K562 (cell line): ENCODE measurements around the gene SIRPB2. TPM values are rescaled to one million over a fixed set of nuclear protein-coding genes. Genes with fewer than 3 reads are reported as not detected.

Source experiments
- ATAC-seq: fragments of 200-7000 bp; cut with Tn5 transposase; 3 replicates; pipeline ENCODE4 v1.9.1; 2020; ENCODE audit warnings: moderate library complexity
- BruUV-seq: library from RNA; stranded (reverse); fragments of 400-500 nt; replicated peaks from 2 replicates; lab custom pipeline; 2021; lab: Mats Ljungman, UMichigan
- CTCF ChIA-PET: fragments of 300-600 bp; formaldehyde crosslinking; extraction: SDS; loops from one replicate; lab custom pipeline; 2021; ENCODE audit warnings: low intra/inter-chr PET ratio; lab: Yijun Ruan, JAX
- POLR2A ChIA-PET: fragments of 300-600, 350-650 bp; sonication (Branson Sonifier 250); formaldehyde crosslinking; extraction: SDS; loops from one replicate; lab custom pipeline; 2021; ENCODE audit warnings: antibody characterized with exemption, inconsistent platforms; lab: Yijun Ruan, JAX
- DNase-seq, 4 experiments: peaks; one replicate each; pipeline versions ENCODE4 v3.0.0 to v3.0.0-alpha.2; 2011 to 2018; ENCODE audit warnings: low spot score in 3 of 4, mixed read lengths in 3 of 4; ENCODE audit errors: extremely low read depth in 1 of 4
- FAIRE-seq: peaks from 2 replicates; lab custom pipeline; 2011; peaks lifted over from hg19 to GRCh38; lab: Jason Lieb, UNC
- H2AFZ ChIP-seq: 2 replicates; pipeline ENCODE4 v1.6.0; 2011; ENCODE audit warnings: low read depth, low read length, control low read depth, inconsistent platforms
- H3K27ac ChIP-seq: fragments of 200-600 bp; 3 replicates; pipeline ENCODE4 v1.8.0; 2011; ENCODE audit warnings: low read depth, mild to moderate bottlenecking, control low read depth, inconsistent platforms, low read length, moderate library complexity, mixed read lengths; ENCODE audit errors: extremely low read depth
- H3K27me3 ChIP-seq, 2 experiments: fragments of 300-600 bp in 1 of 2; 2 replicates in 1 of 2; 3 replicates in 1 of 2; pipeline versions ENCODE4 v1.6.0 to v1.8.0; 2011; ENCODE audit warnings: inconsistent platforms in 2 of 2, low read length in 2 of 2, mild to moderate bottlenecking in 1 of 2, mixed read lengths in 1 of 2, moderate library complexity in 1 of 2; ENCODE audit not compliant: control insufficient read depth in 2 of 2, insufficient read depth in 2 of 2
- H3K36me3 ChIP-seq: fragments of 300-600 bp; 3 replicates; pipeline ENCODE4 v1.8.0; 2011; ENCODE audit warnings: mild to moderate bottlenecking, low read length, inconsistent platforms; ENCODE audit not compliant: control insufficient read depth, insufficient read depth
- H3K4me1 ChIP-seq, 2 experiments: fragments of 200-600 bp in 1 of 2; replicated peaks in 1 of 2; 2 replicates in 1 of 2; 3 replicates in 1 of 2; pipeline versions ENCODE4 v1.5.1 to v1.8.0; 2011; ENCODE audit warnings: inconsistent platforms in 2 of 2, low read length in 2 of 2, mild to moderate bottlenecking in 1 of 2, mixed read lengths in 1 of 2, moderate library complexity in 1 of 2; ENCODE audit not compliant: control insufficient read depth in 2 of 2, insufficient read depth in 2 of 2
- H3K4me2 ChIP-seq: 2 replicates; pipeline ENCODE4 v1.6.1; 2011; ENCODE audit warnings: low read length, control low read depth, inconsistent platforms, mixed read lengths; ENCODE audit not compliant: insufficient read depth
- H3K4me3 ChIP-seq: fragments of 200-600 bp; sonication (generic), shearing (Covaris generic); 2 replicates; pipeline ENCODE4 v1.5.1; 2016; ENCODE audit warnings: control low read depth, inconsistent platforms
- H3K79me2 ChIP-seq: fragments of 200-600 bp; 3 replicates; pipeline ENCODE4 v1.8.0; 2011; ENCODE audit warnings: low read length, inconsistent platforms; ENCODE audit not compliant: control insufficient read depth, insufficient read depth
- H3K9ac ChIP-seq, 2 experiments: 2 replicates each; pipeline versions ENCODE4 v1.6.0 to v1.6.1; 2011; ENCODE audit warnings: low read depth in 2 of 2, low read length in 2 of 2, control low read depth in 1 of 2, inconsistent platforms in 1 of 2, mild to moderate bottlenecking in 1 of 2, mixed read lengths in 1 of 2; ENCODE audit not compliant: insufficient read depth in 1 of 2
- H3K9me1 ChIP-seq: one replicate; pipeline ENCODE4 v1.6.0; 2011; ENCODE audit warnings: inconsistent platforms, mild to moderate bottlenecking, low read length, moderate library complexity; ENCODE audit not compliant: control insufficient read depth, insufficient read depth
- H3K9me3 ChIP-seq: replicated peaks from 2 replicates; pipeline ENCODE4 v1.5.1; 2011; ENCODE audit warnings: low read depth, low read length, inconsistent platforms; ENCODE audit not compliant: control insufficient read depth, insufficient read depth
- H4K20me1 ChIP-seq: replicated peaks from 2 replicates; pipeline ENCODE4 v1.6.1; 2011; ENCODE audit warnings: low read length, inconsistent platforms, mixed read lengths; ENCODE audit not compliant: control insufficient read depth, insufficient read depth
- ATF7 ChIP-seq: fragments of 450-650 bp; IDR thresholded peaks from 2 replicates; pipeline ENCODE4 v1.7.1; 2014; ENCODE audit warnings: mild to moderate bottlenecking, moderate library complexity
- MNT ChIP-seq, 2 experiments: fragments of 450-650 bp; conservative IDR thresholded peaks; 2 replicates each; pipeline ENCODE4 v1.6.1; 2017; ENCODE audit warnings: mild to moderate bottlenecking in 2 of 2, moderate library complexity in 2 of 2
- UBTF ChIP-seq, 2 experiments: IDR thresholded peaks; 2 replicates each; pipeline ENCODE4 v1.6.1; 2012; ENCODE audit warnings: improper control_type of control experiment in 2 of 2, low read depth in 2 of 2, low read length in 2 of 2, borderline replicate concordance in 1 of 2
- ZBTB11 ChIP-seq, 3 experiments: fragments of 200-800 bp in 1 of 3; fragments of 250-450 bp in 1 of 3; fragments of 450-650 bp in 1 of 3; sonication (Bioruptor Pico) in 1 of 3; sonication (Bioruptor generic) in 1 of 3; formaldehyde crosslinking in 1 of 3; IDR thresholded peaks; 2 replicates each; pipeline versions ENCODE4 v1.6.1 to v1.8.0; 2016 to 2022; ENCODE audit warnings: mild to moderate bottlenecking in 2 of 3, missing genetic modification characterization in 2 of 3, missing compliant biosample characterization in 1 of 3, moderate library complexity in 1 of 3
- ZNF551 ChIP-seq: fragments of 250-450 bp; sonication (Bioruptor Pico); IDR thresholded peaks from 2 replicates; pipeline ENCODE4 v1.5.0; 2021; ENCODE audit warnings: mild to moderate bottlenecking, moderate library complexity
- ZNF639 ChIP-seq, 2 experiments: fragments of 200-800 bp in 1 of 2; sonication (Bioruptor generic) in 1 of 2; sonication (generic) in 1 of 2; formaldehyde crosslinking in 1 of 2; IDR thresholded peaks in 1 of 2; conservative IDR thresholded peaks in 1 of 2; 2 replicates each; pipeline versions ENCODE4 v1.5.0 to v1.6.1; 2016 to 2020; ENCODE audit warnings: missing compliant biosample characterization in 1 of 2, missing genetic modification characterization in 1 of 2, missing genetic modification reagents in 1 of 2
- WGBS: fragments of 100-300 bp; shearing (Covaris generic); methylation state at CpG from one replicate; pipeline ENCODE4 v1.1.6; 2016; ENCODE audit warnings: low coverage, mixed read lengths; ENCODE audit not compliant: insufficient coverage; ENCODE audit errors: missing lambda C conversion rate; 5-methylcytosine and 5-hydroxymethylcytosine counted together
- in situ Hi-C: fragments of 300-500 bp; cut with MboI; formaldehyde crosslinking; loops from 4 replicates; pipeline ENCODE4 v1.15.0; 2018; ENCODE audit warnings: inconsistent platforms, mixed read lengths
- intact Hi-C: fragments of 100-400 bp; cut with micrococcal nuclease; formaldehyde crosslinking; loops from 2 replicates; pipeline ENCODE4 v1.14.2; 2022
- polyA plus RNA-seq, 8 experiments: library from polyadenylated mRNA; depleted of rRNA in 4 of 8; stranded (reverse) in 5 of 8; unstranded in 3 of 8; fragments of >200 nt; fragmentation: Nextera tagmentation in 2 of 8; fragmentation: Illumina TruSeq in 1 of 8; extraction: Ambion mirVana in 2 of 8; extraction: Trizol in 1 of 8; gene quantifications; 2 replicates each; pipeline versions ENCODE4 v1.2.1 to v1.2.3, GENCODE V29; 2011 to 2014; ENCODE audit warnings: inconsistent platforms in 1 of 8, missing spikeins in 1 of 8
- total RNA-seq, 7 experiments: library from RNA; depleted of rRNA in 6 of 7; stranded (reverse); fragments of >200 nt in 6 of 7; fragmentation: Illumina TruSeq in 2 of 7; extraction: Trizol in 2 of 7; gene quantifications; 2 replicates each; pipeline versions ENCODE4 v1.2.1 to v1.2.3, GENCODE V29; 2011 to 2021; ENCODE audit warnings: low replicate concordance in 1 of 7

The SIRPB2 gene
- total and polyA plus RNA-seq, 9 of the 15 experiments (the other 6 are each of a cell fraction or from before 2014, with no cell fraction given), result 0.07 TPM; not detected in 7

- peaks cover 0 to 4% of the 10 kb centered on the region in 2 experiments; a peak in 3 of 5 replicates for H3K4me1 ChIP-seq
These were observed 11.2 kb downstream of the SIRPB2 start for GRCh38 chr20:1479831-1480595.

More at GRCh38 chr20:1479831-1480595, 11.2 kb downstream of the SIRPB2 start:
- CTCF ChIA-PET, result no interaction called here
- Histone ChIP-seq H3K79me2 (no peaks in the 10 kb centered on the region), H3K4me2 (no peak overlapping the region), H3K9ac (no peak overlapping the region), H3K9me3 (no peaks in the 10 kb centered on the region), H4K20me1 (no peaks in the 10 kb centered on the region), H3K9me1 (no peaks in the 10 kb centered on the region), H3K27ac (no peak overlapping the region), H3K4me3 (no peak overlapping the region), H2AFZ (no peak overlapping the region), H3K27me3 (peaks cover 8 to 34% of the 10 kb centered on the region in 2 experiments), H3K36me3 (no peaks in the 10 kb centered on the region)
- intact Hi-C loops, result no loop called here
- no peak for FAIRE-seq
- in situ Hi-C loops, result no loop called here
- TF ChIP-seq MNT (conservative IDR thresholded peaks at IDR 0.05), result no peak
- 0 out of 4 replicates have a peak, but pooled peaks of 1 of the 2 experiments have one; percentile 49 for TF ChIP-seq ZNF639 (CRISPR knock-in tag; conservative IDR thresholded peaks at IDR 0.05 in 1 of 2, IDR thresholded peaks at IDR 0.05 in 1 of 2)
- 0 out of 6 replicates have a peak, but pooled peaks of 1 of the 3 experiments have one; percentile 49 for TF ChIP-seq ZBTB11 (CRISPR knock-in tag; IDR thresholded peaks at IDR 0.05)
- TF ChIP-seq ATF7, result peak; percentile 54; the same call in 1 of the 2 replicates
- no peak for TF ChIP-seq UBTF (IDR thresholded peaks at IDR 0.05; ENCODE audit: borderline replicate concordance in 1 of 2, low read depth in 2 of 2, low read length in 2 of 2)
- no peak for TF ChIP-seq ZNF551 (CRISPR knock-in tag)
- 4% methylated on average over 9 of the region's 9 CpGs for WGBS
- DNase-seq, result no peak
- no peak for ATAC-seq
- POLR2A ChIA-PET, result interaction anchor here (0.6 to 1.7 kb wide), 2 partner anchors 12 kb away, joined by 3 to 5 read pairs; no protein-coding TSS in a partner anchor
- no TSS peak for BruUV-seq
